ENCODE data around the gene TGM2. TPM values are rescaled to one million over a fixed set of nuclear protein-coding genes. Genes with fewer than 3 reads are reported as not detected.

Gene TGM2
- total RNA-seq, 4 donors from 2014 or later, result 2.8 to 33.2 (median 11.5) TPM

GRCh38 chr20:38191654-38192053 is 26.6 kb upstream of the TGM2 start:
- DNase-seq, result no peak
- Histone ChIP-seq H3K27ac (peak overlapping the region in 3 of 4 donors; percentile 13 to 51 (median 38)), H3K4me3 (no peak overlapping the region), H3K27me3 (peaks cover 0 to 10% (median 0%) of the 10 kb centered on the region in 4 donors), H3K36me3 (no peaks in the 10 kb centered on the region), H3K9me3 (no peaks in the 10 kb centered on the region), H3K4me1 (peaks cover 7 to 27% (median 8%) of the 10 kb centered on the region in 3 donors)
- no peak for TF ChIP-seq POLR2A (IDR thresholded peaks at IDR 0.05)
- no peak for TF ChIP-seq CTCF (IDR thresholded peaks at IDR 0.05)
- 75% methylated on average over 5 of the region's 5 CpGs for WGBS, 2 donors
- intact Hi-C loops (cut with DNase I), result no loop called here

GRCh38 chr20:38190936-38191371 is 25.9 kb upstream of the TGM2 start:
- WGBS, 2 donors, result 64 to 92% methylated on average over 3 of the region's 3 CpGs
- Histone ChIP-seq H3K4me1 (peaks cover under 1 to 20% (median 3%) of the 10 kb centered on the region in 3 donors), H3K9me3 (no peaks in the 10 kb centered on the region), H3K4me3 (no peak overlapping the region), H3K27me3 (peaks cover 0 to 9% (median 0%) of the 10 kb centered on the region in 4 donors), H3K36me3 (no peaks in the 10 kb centered on the region), H3K27ac (peak overlapping the region in 3 of 4 donors; percentile 13 to 51 (median 38))
- no peak for DNase-seq
- TF ChIP-seq POLR2A (IDR thresholded peaks at IDR 0.05) (no peak), CTCF (IDR thresholded peaks at IDR 0.05) (no peak)
- intact Hi-C loops (cut with DNase I), result no loop called here

- Histone ChIP-seq H3K27me3 (peaks cover 0 to 3% (median 0%) of the 10 kb centered on the region in 4 donors), H3K27ac (peak overlapping the region in 1 of 4 donors; percentile 38), H3K36me3 (no peaks in the 10 kb centered on the region), H3K9me3 (no peaks in the 10 kb centered on the region), H3K4me3 (no peak overlapping the region), H3K4me1 (peaks cover 0 to 12% (median 0%) of the 10 kb centered on the region in 3 donors)
- 95 to 97% methylated on average over 6 of the region's 6 CpGs for WGBS, 2 donors
- DNase-seq, result no peak
- intact Hi-C loops (cut with DNase I), result no loop called here
- TF ChIP-seq POLR2A (IDR thresholded peaks at IDR 0.05), result no peak
- no peak for TF ChIP-seq CTCF (IDR thresholded peaks at IDR 0.05)
Measured at GRCh38 chr20:38190166-38190565, 25.1 kb upstream of the TGM2 start.

- H3K36me3 ChIP-seq, result no peaks in the 10 kb centered on the region
- H3K27ac ChIP-seq, result no peak overlapping the region
- DNase-seq, result no peak
- H3K4me1 ChIP-seq, result peaks cover 0 to 20% (median 0%) of the 10 kb centered on the region in 3 donors
- WGBS, 2 donors, result 69 to 85% methylated on average over 5 of the region's 5 CpGs
- TF ChIP-seq CTCF (IDR thresholded peaks at IDR 0.05) (no peak), POLR2A (IDR thresholded peaks at IDR 0.05) (no peak)
- H3K9me3 ChIP-seq, result no peaks in the 10 kb centered on the region
- H3K4me3 ChIP-seq, result no peak overlapping the region
- intact Hi-C loops (cut with DNase I), result no loop called here
- peaks cover 0 to 3% (median 0%) of the 10 kb centered on the region in 4 donors for H3K27me3 ChIP-seq
Measured at GRCh38 chr20:38187517-38187916, 22.4 kb upstream of the TGM2 start.

- H3K27me3 ChIP-seq, result peaks cover 0 to 3% (median 0%) of the 10 kb centered on the region in 4 donors
- H3K4me3 ChIP-seq, result no peak overlapping the region
- no peak for TF ChIP-seq POLR2A (IDR thresholded peaks at IDR 0.05)
- no peak for TF ChIP-seq CTCF (IDR thresholded peaks at IDR 0.05)
- H3K27ac ChIP-seq, result no peak overlapping the region
- H3K36me3 ChIP-seq, result no peaks in the 10 kb centered on the region
- H3K9me3 ChIP-seq, result no peaks in the 10 kb centered on the region
- DNase-seq, result no peak
- peaks cover 0 to 20% (median 0%) of the 10 kb centered on the region in 3 donors for H3K4me1 ChIP-seq
- intact Hi-C loops (cut with DNase I), result no loop called here
- 42 to 43% methylated on average over 4 of the region's 5 CpGs for WGBS, 2 donors
Measured at GRCh38 chr20:38186788-38187221, 21.7 kb upstream of the TGM2 start.

Measured in esophagus squamous epithelium (tissue), 5 donors.